T-helper 17 cell (primary cell): ENCODE results near the gene UBXN6. TPM values are rescaled to one million over a fixed set of nuclear protein-coding genes. Genes with fewer than 3 reads are reported as not detected.

Source experiments
- ATAC-seq: fragments of 150-1000 bp; cut with Tn5 transposase; 2 replicates; pipeline ENCODE4 v1.10.0; 2021; ENCODE audit warnings: mild to moderate bottlenecking, moderate library complexity
- DNase-seq, 3 donors: peaks; one replicate each; pipeline versions ENCODE4 v3.0.0 to v3.0.0-alpha.2; 2020 to 2021
- H3K9me3 ChIP-seq: one replicate; pipeline ENCODE4 v1.7.0; 2013; ENCODE audit warnings: low read length, mild to moderate bottlenecking; ENCODE audit not compliant: control insufficient read depth, poor library complexity, severe bottlenecking
- H3K27ac Mint-ChIP-seq: one replicate; pipeline ENCODE4 v1.8.0; 2022; ENCODE audit warnings: mild to moderate bottlenecking, moderate library complexity, mixed read lengths
- H3K27me3 Mint-ChIP-seq: one replicate; pipeline ENCODE4 v1.8.0; 2022; ENCODE audit warnings: mixed read lengths
- H3K36me3 Mint-ChIP-seq: one replicate; pipeline ENCODE4 v1.8.0; 2022; ENCODE audit warnings: low read depth, mixed read lengths
- H3K4me1 Mint-ChIP-seq: one replicate; pipeline ENCODE4 v1.8.0; 2022; ENCODE audit warnings: mild to moderate bottlenecking, mixed read lengths
- H3K4me3 Mint-ChIP-seq: one replicate; pipeline ENCODE4 v1.8.0; 2022; ENCODE audit warnings: mild to moderate bottlenecking, moderate library complexity, mixed read lengths
- total RNA-seq, 4 donors: library from RNA in 2 of 4; stranded (reverse) in 2 of 4; gene quantifications; one replicate each; pipeline ENCODE4 v1.2.3 and lab custom pipeline; 2022 to 2026

UBXN6 gene
- total RNA-seq, 2 donors from 2014 or later: 49.5 to 68.7 TPM

DNA sequence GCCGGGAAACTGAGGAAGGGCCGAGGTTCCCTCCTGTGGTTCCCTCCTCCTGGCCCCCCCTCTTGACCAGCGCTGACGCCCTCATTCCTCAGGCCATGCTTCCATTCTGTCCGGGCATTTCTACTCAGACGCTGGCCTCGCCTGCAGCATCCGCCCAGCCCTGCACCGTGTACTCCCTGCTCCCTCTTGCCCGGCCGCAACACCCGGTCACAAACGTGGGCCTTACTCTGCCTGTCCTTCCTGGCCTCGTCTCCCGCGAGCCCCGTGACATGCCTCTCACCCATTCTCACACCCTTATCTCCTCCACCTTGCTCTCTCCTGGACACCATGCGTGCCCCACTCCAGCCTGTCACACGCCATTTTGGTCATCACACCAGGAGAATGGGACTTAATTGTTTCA, 25.8 kb upstream of the UBXN6 start:
- Mint-ChIP-seq H3K27me3 (no peaks in the 10 kb centered on the region), H3K4me3 (peak overlapping the region; percentile 7), H3K27ac (no peak overlapping the region), H3K36me3 (peaks cover 5% of the 10 kb centered on the region), H3K4me1 (no peaks in the 10 kb centered on the region)
- DNase-seq: no peak
- no peak for ATAC-seq
- H3K9me3 ChIP-seq: no peaks in the 10 kb centered on the region

DNA sequence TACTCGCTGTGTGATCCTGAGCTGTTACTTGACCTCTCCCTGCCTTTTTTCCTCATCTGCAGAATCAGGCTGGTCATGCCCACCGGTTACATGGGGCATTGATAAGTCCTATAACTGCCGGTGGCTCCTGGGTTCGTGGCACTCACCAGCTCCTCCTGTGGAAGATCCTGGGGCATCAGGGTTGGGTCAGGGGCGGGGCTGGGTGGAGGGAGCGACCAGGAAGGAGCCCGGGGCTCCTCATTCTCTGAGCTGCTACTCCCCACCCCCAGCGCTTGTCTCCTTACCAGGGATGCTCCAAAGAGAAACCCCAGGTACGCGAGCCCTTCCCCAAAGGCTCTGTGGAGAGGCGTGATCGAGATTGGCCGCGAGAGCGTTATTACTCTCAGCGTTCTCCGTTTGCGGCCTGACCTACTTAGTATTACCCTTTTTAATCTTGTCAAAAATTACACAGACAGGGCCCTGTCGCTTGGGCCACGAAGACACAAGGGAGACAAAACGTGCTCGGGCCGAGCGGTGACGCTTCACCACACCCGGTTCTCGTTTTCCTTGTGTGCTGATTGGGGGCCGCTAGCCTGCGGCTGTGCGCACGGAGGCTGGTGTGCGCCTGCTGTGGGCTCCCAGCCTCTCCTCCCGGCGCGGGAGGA, 25.2 kb upstream of the UBXN6 start:
- Mint-ChIP-seq H3K36me3 (peaks cover 5% of the 10 kb centered on the region), H3K27me3 (no peaks in the 10 kb centered on the region), H3K4me3 (no peak overlapping the region), H3K4me1 (no peaks in the 10 kb centered on the region), H3K27ac (no peak overlapping the region)
- no peaks in the 10 kb centered on the region for H3K9me3 ChIP-seq
- ATAC-seq (no peak), DNase-seq (no peak)

DNA sequence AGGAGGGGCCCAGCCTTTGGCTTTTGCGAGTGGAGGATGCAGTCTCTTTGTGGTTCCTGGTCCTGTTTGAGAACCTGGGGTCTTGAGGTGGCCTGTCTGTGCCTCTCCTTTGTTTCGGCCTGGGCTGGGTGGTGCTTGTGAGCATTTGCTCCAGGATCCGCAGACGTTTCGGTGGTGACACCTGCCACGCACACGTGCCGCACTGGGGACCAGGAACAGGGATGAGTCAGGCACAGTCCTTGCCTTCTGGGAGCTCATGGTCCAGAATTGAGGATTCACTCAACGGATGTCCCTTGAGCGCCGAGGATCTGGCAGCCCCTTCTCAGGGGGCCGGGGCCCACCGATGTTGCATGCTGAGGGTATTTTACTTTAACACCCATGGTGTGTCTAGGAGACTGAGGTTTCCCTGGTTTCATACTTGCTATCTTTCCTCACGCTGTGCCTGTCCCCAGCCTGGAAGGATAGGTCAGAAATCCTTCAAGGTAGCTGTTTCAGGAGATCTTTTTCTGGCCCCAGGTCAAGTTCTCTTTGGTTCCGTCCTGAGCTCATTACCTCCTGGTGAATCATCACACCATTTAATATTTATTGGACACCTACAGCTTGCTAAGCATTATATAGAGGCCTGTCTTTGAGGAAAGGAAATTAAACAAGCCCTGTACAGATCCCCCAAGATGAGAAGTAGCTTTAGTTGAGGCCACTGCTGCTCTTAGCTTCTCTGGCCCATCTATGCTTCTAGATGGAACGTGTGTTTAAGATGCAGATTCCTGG, 19.6 kb upstream of the UBXN6 start:
- DNase-seq: no peak
- H3K36me3 Mint-ChIP-seq: peaks cover 2% of the 10 kb centered on the region
- H3K4me1 Mint-ChIP-seq: peaks cover 19% of the 10 kb centered on the region
- H3K4me3 Mint-ChIP-seq: no peak overlapping the region
- no peak for ATAC-seq
- H3K27ac Mint-ChIP-seq: peak overlapping the region; percentile 8
- no peaks in the 10 kb centered on the region for H3K9me3 ChIP-seq
- H3K27me3 Mint-ChIP-seq: no peaks in the 10 kb centered on the region

DNA sequence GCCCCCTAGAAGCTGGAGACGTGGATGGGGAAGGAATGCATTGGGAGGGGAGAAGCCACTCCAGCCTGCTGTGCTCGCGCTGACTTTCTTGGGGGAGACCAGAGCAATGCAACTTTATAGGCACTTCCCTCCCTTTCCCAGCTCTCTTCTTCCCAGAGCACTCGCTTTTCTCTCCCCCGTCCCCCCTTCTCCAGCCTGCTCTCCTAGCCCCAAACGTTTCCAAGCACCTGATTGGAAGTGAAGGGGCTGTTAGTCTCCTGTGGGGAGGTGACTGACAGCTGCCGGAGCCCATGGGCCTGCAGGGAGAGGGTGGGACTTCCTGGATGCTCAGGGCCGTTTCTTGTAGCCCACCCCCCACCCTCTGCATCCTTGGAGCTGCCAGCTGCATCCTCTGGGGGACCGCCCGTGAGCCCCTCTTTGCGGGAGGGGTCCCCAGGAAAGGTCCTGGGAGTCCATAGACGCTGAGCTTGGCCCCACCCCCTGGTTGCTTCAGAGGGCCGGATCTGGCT, 17.0 kb upstream of the UBXN6 start:
- peak overlapping the region; percentile 86 for H3K4me3 Mint-ChIP-seq
- peaks cover 25% of the 10 kb centered on the region for H3K4me1 Mint-ChIP-seq
- no peaks in the 10 kb centered on the region for H3K27me3 Mint-ChIP-seq
- no peaks in the 10 kb centered on the region for H3K9me3 ChIP-seq
- peak overlapping the region; percentile 54 for H3K27ac Mint-ChIP-seq
- DNase-seq (no peak), ATAC-seq (no peak)
- peaks cover 2% of the 10 kb centered on the region for H3K36me3 Mint-ChIP-seq

DNA sequence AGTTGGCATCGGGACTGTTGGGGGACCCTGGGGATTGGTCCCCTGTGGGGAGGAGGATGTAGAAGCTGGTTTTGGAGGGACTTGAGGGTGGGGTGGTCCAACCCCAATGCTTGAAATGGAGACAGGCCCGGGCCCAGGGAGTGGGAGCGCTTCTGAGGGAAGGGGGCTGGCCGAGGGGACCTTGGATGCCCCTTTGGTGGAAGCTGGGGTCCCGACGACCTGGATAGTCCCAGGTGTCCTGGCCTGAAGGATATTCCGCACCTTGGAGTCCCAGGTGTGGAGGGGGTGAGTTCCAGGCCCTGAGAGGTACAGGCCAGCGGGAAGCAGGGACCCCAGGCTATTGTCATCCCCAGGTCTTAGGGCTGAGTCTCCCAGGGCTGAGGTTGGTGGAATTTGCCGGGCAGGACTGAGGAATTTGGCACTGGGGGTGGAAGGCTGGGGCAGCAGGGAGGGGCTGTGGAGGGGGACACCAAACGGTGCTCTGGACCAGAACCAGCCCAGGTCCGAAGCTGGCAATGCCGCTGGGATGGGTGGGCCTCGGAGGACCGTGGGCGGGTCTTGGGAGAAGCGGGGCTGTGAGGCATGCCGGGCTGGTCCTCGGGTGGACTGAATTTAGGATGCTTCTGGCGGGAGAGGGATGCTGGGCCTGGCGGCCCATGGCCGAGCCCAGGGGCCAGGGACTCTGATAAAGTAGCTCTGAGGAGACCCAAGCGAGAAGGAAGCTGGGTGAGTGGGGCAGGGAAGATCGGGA, 16.3 kb upstream of the UBXN6 start:
- peaks cover 2% of the 10 kb centered on the region for H3K36me3 Mint-ChIP-seq
- DNase-seq (no peak), ATAC-seq (no peak)
- peak overlapping the region; percentile 86 for H3K4me3 Mint-ChIP-seq
- H3K27me3 Mint-ChIP-seq: no peaks in the 10 kb centered on the region
- H3K9me3 ChIP-seq: no peaks in the 10 kb centered on the region
- H3K27ac Mint-ChIP-seq: peak overlapping the region; percentile 54
- peaks cover 26% of the 10 kb centered on the region for H3K4me1 Mint-ChIP-seq

DNA sequence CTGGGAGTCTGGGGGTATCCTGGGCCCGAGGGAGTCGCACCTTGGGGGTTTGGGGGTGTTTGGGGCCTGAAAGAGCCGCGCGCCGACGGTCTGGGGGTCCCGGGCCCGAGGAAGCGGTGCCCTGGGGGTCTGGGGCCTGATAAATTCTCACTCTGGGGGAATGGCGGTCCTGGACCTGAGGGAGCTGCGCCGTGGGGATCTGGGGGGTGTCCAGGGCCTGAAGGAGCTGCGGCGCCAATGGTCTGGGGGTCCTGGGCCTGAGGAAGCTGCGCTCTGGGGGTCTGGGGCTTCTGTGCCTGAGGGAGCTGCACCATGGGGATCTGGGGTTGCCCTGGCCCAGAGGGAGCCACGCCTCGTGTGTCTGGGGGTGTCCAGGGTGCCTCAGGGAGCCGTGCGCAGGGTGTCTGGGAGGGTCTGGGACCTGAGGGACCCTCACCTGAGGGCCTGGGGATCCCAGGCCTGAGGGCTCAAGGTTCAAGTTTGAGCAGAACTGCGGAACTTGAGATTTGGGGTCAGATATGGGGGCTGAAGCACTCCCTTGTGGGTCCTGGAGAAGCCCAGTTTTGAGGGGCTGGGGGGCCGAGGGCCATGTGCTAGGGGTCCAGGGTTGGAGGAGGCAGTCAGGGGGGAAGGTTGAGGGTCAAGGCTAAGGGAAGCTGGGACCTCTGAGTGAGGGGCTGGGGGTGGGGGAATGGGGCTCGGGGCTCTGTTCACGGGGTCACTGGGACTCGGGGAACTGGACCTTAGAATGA, 15.6 kb upstream of the UBXN6 start:
- ATAC-seq (no peak), DNase-seq (no peak)
- Mint-ChIP-seq H3K27me3 (no peaks in the 10 kb centered on the region), H3K4me1 (peaks cover 26% of the 10 kb centered on the region), H3K36me3 (peaks cover 2% of the 10 kb centered on the region), H3K4me3 (peak overlapping the region; percentile 86), H3K27ac (no peak overlapping the region)
- H3K9me3 ChIP-seq: no peaks in the 10 kb centered on the region

DNA sequence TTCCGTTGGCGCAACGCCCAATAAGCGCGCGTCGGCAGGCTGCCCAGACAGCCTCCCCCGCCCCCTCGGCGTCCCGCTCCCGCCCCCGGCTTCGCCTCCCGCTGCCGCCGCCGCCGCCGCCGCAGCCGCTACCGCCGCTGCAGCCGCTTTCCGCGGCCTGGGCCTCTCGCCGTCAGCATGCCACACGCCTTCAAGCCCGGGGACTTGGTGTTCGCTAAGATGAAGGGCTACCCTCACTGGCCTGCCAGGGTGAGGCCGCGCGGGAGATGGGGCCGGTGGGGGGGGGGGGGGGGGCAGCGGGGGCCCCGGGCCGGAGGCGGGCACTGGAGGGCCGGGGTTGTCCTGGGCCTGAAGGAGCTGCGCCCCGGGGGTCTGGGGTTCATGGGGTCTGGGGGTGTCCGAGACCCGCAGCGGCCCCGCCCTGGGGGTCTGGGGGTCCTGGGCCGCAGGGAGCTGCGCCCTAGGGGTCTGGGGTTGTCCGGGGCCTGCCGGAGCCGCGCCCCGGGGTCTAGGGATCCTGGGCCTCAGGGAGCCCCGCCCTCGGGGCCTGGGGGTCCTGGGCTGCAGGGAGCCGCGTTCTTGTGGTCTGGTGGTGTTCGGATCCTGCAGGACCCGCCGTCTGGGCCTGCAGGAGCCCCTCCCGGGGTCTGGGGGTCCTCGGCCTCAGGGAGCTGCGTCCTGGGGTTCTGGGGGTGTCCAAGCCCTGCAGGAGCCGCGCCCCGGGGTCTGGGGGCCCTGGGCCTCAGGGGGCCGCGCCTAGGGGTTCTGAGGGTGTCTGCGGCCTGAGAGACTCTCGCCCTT, 14.8 kb upstream of the UBXN6 start, which contains the start of gene HDGFL2:
TSS of gene HDGFL2 (plus strand) at position 124 of the 801 bp plus-strand sequence. CDS start at position 178, 54 bp downstream.
- Mint-ChIP-seq H3K27ac (no peak within 1 kb of the TSS), H3K4me1 (peaks cover 26% of the 10 kb centered on the region), H3K36me3 (peaks cover 2% of the 10 kb centered on the region), H3K4me3 (peak within 1 kb of the TSS; percentile 86), H3K27me3 (no peaks in the 10 kb centered on the region)
- DNase-seq (peak in 1 of 3 donors; percentile 96), ATAC-seq (no peak)
- no peaks in the 10 kb centered on the region for H3K9me3 ChIP-seq

DNA sequence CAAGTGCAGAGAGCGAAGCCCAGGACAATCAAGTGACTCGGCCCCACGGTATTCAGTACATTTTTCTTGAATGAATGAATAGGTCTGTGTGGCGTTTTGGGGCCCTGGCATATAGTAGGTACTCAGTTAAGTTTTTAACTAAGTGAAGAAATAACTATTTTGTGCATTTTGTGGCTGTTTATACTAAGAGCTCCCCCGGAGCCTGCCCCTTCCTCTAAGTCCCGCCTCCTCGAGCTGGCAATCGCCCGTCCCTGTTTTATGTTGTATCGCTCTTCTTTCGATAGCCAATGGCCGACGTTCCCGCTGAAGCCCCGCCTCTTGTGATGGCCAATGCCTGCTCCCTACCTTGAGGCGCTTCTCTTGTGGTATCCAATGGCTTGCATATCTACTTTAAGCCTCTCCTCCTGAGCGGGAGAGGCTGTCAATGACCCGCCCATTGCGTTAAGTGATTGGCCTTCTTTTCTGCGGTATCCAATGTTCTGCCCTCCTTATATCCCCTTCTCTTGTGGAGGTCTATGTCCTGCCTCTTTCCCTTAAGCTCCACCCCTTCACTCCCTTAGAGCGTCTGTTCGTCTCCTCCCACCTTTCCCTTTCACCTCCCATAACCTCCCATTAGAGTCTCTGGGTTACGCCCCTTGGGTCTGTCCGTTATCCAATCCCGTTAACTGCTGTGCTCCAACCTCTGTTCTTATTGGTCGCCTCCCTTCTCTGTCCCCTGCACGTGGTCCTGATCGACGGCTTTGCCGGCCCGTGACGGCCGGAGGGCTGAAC, 14.0 kb upstream of the UBXN6 start:
- no peaks in the 10 kb centered on the region for H3K9me3 ChIP-seq
- ATAC-seq: peak; percentile 86
- no peak overlapping the region for H3K27ac Mint-ChIP-seq
- DNase-seq: peak; percentile 86 to 97 (median 94)
- H3K4me3 Mint-ChIP-seq: no peak overlapping the region
- peaks cover 2% of the 10 kb centered on the region for H3K36me3 Mint-ChIP-seq
- peaks cover 24% of the 10 kb centered on the region for H3K4me1 Mint-ChIP-seq
- H3K27me3 Mint-ChIP-seq: no peaks in the 10 kb centered on the region

DNA sequence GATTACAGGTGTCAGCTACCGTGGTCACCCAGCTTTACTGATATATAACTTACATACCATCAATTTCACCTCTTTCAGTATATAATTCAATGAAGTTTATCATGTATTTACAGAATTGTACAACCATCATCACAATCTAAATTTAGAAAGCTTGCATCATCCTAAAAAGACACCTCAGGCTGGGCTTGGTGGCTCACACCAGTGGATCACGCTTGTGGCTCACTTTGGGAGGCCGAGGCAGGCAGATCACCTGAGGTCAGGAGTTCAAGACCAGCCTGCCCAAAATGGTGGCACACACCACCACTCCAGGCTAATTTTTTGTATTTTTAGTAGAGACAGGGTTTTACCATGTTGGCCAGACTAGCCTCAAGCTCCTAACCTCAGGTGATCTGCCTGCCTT, 10.2 kb upstream of the UBXN6 start:
- DNase-seq (no peak), ATAC-seq (no peak)
- Mint-ChIP-seq H3K27me3 (no peaks in the 10 kb centered on the region), H3K36me3 (no peaks in the 10 kb centered on the region), H3K4me1 (peaks cover 7% of the 10 kb centered on the region), H3K27ac (no peak overlapping the region), H3K4me3 (no peak overlapping the region)
- H3K9me3 ChIP-seq: no peaks in the 10 kb centered on the region

DNA sequence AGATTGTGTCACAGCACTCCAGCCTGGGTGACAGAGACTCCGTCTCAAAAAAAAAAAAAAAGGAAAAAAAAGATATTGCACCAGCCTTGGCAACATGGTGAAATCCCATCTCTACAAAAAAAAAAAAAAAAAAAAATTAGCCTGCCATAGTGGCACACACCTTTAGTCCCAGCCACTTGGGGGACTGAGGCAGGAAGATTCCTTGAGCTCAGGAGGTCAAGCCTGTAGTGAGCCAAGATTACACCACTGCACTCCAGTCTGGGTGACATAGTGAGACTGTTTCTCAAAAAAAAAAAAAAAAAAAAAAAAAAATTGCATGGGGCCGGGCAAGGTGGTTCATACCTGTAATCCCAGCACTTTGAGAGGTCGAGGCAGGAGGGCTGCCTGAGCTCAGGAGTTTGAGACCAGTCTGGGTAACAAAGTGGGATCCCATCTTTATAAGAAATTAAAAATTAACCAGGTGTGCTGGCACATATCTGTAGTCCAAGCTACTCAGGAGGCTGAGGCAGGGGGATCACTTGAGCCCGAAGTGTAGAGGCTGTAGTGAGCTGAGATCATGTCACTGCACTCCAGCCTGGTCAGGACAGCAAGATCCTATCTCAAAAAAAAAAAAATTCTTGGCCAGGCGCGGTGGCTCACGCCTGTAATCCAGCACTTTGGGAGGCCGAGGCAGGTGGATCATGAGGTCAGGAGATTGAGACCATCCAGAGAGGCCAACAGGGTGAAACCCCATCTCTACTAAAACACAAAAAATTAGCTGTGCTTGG, 7.4 kb upstream of the UBXN6 start:
- no peak overlapping the region for H3K4me3 Mint-ChIP-seq
- DNase-seq: no peak
- no peaks in the 10 kb centered on the region for H3K36me3 Mint-ChIP-seq
- no peak for ATAC-seq
- H3K9me3 ChIP-seq: no peaks in the 10 kb centered on the region
- H3K27ac Mint-ChIP-seq: no peak overlapping the region
- peaks cover 2% of the 10 kb centered on the region for H3K4me1 Mint-ChIP-seq
- H3K27me3 Mint-ChIP-seq: no peaks in the 10 kb centered on the region
